ENCODE results near the gene MCHR1.

DNA sequence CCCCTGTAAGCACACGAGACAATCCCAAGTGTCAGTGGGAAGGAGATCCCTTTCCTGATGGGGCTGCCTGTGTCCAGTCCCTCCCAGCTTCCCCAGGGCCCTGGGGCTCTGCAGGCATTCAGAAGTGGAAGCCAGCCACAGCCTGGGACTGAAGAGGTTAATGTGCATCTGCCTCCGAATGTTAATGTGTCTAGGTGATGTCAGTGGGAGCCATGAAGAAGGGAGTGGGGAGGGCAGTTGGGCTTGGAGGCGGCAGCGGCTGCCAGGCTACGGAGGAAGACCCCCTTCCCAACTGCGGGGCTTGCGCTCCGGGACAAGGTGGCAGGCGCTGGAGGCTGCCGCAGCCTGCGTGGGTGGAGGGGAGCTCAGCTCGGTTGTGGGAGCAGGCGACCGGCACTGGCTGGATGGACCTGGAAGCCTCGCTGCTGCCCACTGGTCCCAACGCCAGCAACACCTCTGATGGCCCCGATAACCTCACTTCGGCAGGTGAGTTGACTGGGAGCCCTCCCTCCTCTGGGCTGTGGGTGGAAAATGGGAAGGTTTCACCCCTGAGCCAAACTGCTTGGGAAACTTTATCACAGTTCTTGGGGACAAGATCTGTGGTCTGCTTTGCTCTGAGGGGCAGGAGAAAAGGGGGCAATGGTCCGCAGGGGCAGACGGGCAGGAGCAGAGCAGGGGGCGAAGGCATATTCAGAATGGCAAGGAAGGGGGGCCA is at the start of gene MCHR1:
- TF ChIP-seq, protein P1, sequence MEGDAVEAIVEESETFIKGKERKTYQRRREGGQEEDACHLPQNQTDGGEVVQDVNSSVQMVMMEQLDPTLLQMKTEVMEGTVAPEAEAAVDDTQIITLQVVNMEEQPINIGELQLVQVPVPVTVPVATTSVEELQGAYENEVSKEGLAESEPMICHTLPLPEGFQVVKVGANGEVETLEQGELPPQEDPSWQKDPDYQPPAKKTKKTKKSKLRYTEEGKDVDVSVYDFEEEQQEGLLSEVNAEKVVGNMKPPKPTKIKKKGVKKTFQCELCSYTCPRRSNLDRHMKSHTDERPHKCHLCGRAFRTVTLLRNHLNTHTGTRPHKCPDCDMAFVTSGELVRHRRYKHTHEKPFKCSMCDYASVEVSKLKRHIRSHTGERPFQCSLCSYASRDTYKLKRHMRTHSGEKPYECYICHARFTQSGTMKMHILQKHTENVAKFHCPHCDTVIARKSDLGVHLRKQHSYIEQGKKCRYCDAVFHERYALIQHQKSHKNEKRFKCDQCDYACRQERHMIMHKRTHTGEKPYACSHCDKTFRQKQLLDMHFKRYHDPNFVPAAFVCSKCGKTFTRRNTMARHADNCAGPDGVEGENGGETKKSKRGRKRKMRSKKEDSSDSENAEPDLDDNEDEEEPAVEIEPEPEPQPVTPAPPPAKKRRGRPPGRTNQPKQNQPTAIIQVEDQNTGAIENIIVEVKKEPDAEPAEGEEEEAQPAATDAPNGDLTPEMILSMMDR (conservative IDR thresholded peaks at IDR 0.05; ENCODE audit: low read depth, low read length), result no peak
- TF ChIP-seq MAZ (IDR thresholded peaks at IDR 0.05; ENCODE audit: borderline replicate concordance, low read depth, low read length) (no peak), MXI1 (IDR thresholded peaks at IDR 0.05; ENCODE audit: borderline replicate concordance, low read depth, low read length) (no peak), POLR2A (IDR thresholded peaks at IDR 0.05; ENCODE audit: low read depth, low read length) (no peak), FOS (IDR thresholded peaks at IDR 0.05; ENCODE audit: low read depth, low read length) (no peak), RAD21 (IDR thresholded peaks at IDR 0.05; ENCODE audit: low read length) (no peak), NFE2L2 (IDR thresholded peaks at IDR 0.05; ENCODE audit: low read depth, low read length) (no peak), RCOR1 (IDR thresholded peaks at IDR 0.05; ENCODE audit: insufficient replicate concordance, low read length) (no peak), RFX5 (IDR thresholded peaks at IDR 0.05; ENCODE audit: low read depth, low read length) (no peak), BHLHE40 (IDR thresholded peaks at IDR 0.05; ENCODE audit: low read depth, low read length) (no peak), CEBPB (IDR thresholded peaks at IDR 0.05; ENCODE audit: low read depth, low read length) (no peak), ELK1 (IDR thresholded peaks at IDR 0.05; ENCODE audit: borderline replicate concordance, low read depth, low read length) (no peak)
- TF ChIP-seq, protein P2, sequence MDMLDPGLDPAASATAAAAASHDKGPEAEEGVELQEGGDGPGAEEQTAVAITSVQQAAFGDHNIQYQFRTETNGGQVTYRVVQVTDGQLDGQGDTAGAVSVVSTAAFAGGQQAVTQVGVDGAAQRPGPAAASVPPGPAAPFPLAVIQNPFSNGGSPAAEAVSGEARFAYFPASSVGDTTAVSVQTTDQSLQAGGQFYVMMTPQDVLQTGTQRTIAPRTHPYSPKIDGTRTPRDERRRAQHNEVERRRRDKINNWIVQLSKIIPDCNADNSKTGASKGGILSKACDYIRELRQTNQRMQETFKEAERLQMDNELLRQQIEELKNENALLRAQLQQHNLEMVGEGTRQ (IDR thresholded peaks at IDR 0.05; ENCODE audit: low read depth, low read length), result no peak
